GM12878 (cell line): Measurements from ENCODE around the gene UBXN11.

ENCODE experiments used
- BACH1 ChIP-seq: fragments of 450-650 bp; IDR thresholded peaks from 2 replicates; pipeline ENCODE4 v1.6.1; 2017; ENCODE audit warnings: mild to moderate bottlenecking, borderline replicate concordance
- CTCF ChIP-seq, 3 experiments: IDR thresholded peaks in 2 of 3; conservative IDR thresholded peaks in 1 of 3; 2 replicates each; pipeline ENCODE4 v1.5.1; 2011; ENCODE audit warnings: low read depth in 3 of 3, low read length in 3 of 3, mild to moderate bottlenecking in 3 of 3, control low read depth in 2 of 3, moderate library complexity in 2 of 3, inconsistent platforms in 1 of 3, mixed read lengths in 1 of 3; ENCODE audit not compliant: control insufficient read depth in 2 of 3, insufficient read depth in 1 of 3; ENCODE audit errors: extremely low read depth in 1 of 3
- HDGF ChIP-seq: fragments of 450-650 bp; IDR thresholded peaks from 2 replicates; pipeline ENCODE4 v1.6.1; 2016; ENCODE audit warnings: antibody characterized with exemption
- POLR2AphosphoS5 ChIP-seq: IDR thresholded peaks from 2 replicates; pipeline ENCODE4 v1.6.1; 2011; ENCODE audit warnings: mild to moderate bottlenecking, low read length, inconsistent platforms
- SMC3 ChIP-seq: IDR thresholded peaks from 2 replicates; pipeline ENCODE4 v1.6.1; 2011; ENCODE audit warnings: low read length, improper control_type of control experiment, borderline replicate concordance
- TCF7 ChIP-seq: IDR thresholded peaks from 2 replicates; pipeline ENCODE4 v1.6.1; 2014; ENCODE audit warnings: antibody characterized with exemption, borderline replicate concordance
- USF2 ChIP-seq: IDR thresholded peaks from 2 replicates; pipeline ENCODE4 v1.6.1; 2011; ENCODE audit warnings: low read depth, low read length, improper control_type of control experiment, borderline replicate concordance
- ZNF24 ChIP-seq: fragments of 450-650 bp; IDR thresholded peaks from 2 replicates; pipeline ENCODE4 v1.6.1; 2017; ENCODE audit warnings: antibody characterized with exemption, mild to moderate bottlenecking
- ZNF592 ChIP-seq: fragments of 450-650 bp; IDR thresholded peaks from 2 replicates; pipeline ENCODE4 v1.6.1; 2017; ENCODE audit warnings: mild to moderate bottlenecking, moderate library complexity

- TF ChIP-seq POLR2AphosphoS5 (no peak), SMC3 (no peak), TCF7 (no peak), HDGF (no peak), BACH1 (no peak), ZNF592 (no peak), ZNF24 (no peak), USF2 (no peak), CTCF (IDR thresholded peaks at IDR 0.05 in 2 of 3, conservative IDR thresholded peaks at IDR 0.05 in 1 of 3; ENCODE audit: control insufficient read depth in 2 of 3, extremely low read depth in 1 of 3, insufficient read depth in 1 of 3, low read depth in 3 of 3, low read length in 3 of 3) (no peak)
Measured at GRCh38 chr1:26291433-26291832, 15.0 kb downstream of the UBXN11 start.
